ENCODE measurements around the gene SREBF1. TPM values are rescaled to one million over a fixed set of nuclear protein-coding genes. Genes with fewer than 3 reads are reported as not detected.

The SREBF1 gene
- total and polyA plus RNA-seq, 2 experiments from 2014 or later, result 39.6 to 85.3 TPM

GRCh38 chr17:17847118-17847689 lies 10.4 kb upstream of the SREBF1 start:
- no peak overlapping the region for H3K27ac Mint-ChIP-seq
- Histone ChIP-seq H3K79me2 (replicated peaks; ENCODE audit: insufficient read depth) (no peaks in the 10 kb centered on the region), H3K9me2 (ENCODE audit: insufficient read depth) (no peaks in the 10 kb centered on the region), H3K27ac (ENCODE audit: low read depth) (no peak overlapping the region), H3K4me1 (ENCODE audit: insufficient read depth) (peaks cover 19% of the 10 kb centered on the region), H3K27me3 (ENCODE audit: insufficient read depth) (no peaks in the 10 kb centered on the region), H2AFZ (no peak overlapping the region), H3F3A (replicated peaks; ENCODE audit: low read depth) (no peaks in the 10 kb centered on the region), H3K36me3 (ENCODE audit: insufficient read depth) (no peaks in the 10 kb centered on the region), H4K20me1 (replicated peaks; ENCODE audit: insufficient read depth) (no peaks in the 10 kb centered on the region), H3K4me2 (no peak overlapping the region), H3K4me3 (no peak overlapping the region)
- H3K9me3 Mint-ChIP-seq, result no peaks in the 10 kb centered on the region; the same call in 2 of the 3 replicates
- no peak overlapping the region; the same call in 2 of the 3 replicates for H3K4me3 Mint-ChIP-seq
- DNase-seq (ENCODE audit: low spot score), result no peak
- H3K4me1 Mint-ChIP-seq, result peaks cover 64% of the 10 kb centered on the region
- H3K27me3 Mint-ChIP-seq (ENCODE audit: insufficient read depth, low read depth, poor library complexity), result peaks cover 27% of the 10 kb centered on the region
- no peak for ATAC-seq
- TF ChIP-seq POLR2AphosphoS5 (IDR thresholded peaks at IDR 0.05; ENCODE audit: low read depth), result no peak
- TF ChIP-seq STAT1 (IDR thresholded peaks at IDR 0.05; ENCODE audit: unreplicated experiment), result no peak
- TF ChIP-seq EZH2phosphoT487 (IDR thresholded peaks at IDR 0.05; ENCODE audit: unreplicated experiment), result no peak
- TF ChIP-seq REST (IDR thresholded peaks at IDR 0.05; ENCODE audit: unreplicated experiment), result no peak
- TF ChIP-seq ETS1 (IDR thresholded peaks at IDR 0.05), result no peak
- H3K36me3 Mint-ChIP-seq (ENCODE audit: low read depth), result no peaks in the 10 kb centered on the region

DNA sequence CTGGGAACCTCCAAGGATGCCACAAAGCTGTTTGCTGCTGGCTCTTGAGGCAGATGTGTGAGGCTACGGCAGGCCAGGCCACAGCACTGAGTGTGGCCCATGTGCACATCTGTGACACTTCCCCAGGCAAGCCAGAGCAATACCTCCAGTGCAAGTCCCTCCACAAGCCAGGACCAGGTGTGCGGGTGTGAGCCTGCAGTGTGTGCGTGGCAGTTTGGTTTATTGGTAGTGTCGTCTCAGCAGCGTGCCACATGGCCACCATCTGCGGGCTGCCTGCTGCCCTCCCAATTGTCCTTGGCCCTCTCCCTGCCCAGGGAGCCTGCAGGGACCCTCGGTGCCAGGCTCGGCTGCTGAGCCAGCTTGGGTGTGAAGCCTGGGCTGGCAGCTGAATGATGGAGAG lies 9.9 kb upstream of the SREBF1 start:
- ATAC-seq, result no peak

More for the DNA sequence above, 9.9 kb upstream of the SREBF1 start:
- Histone ChIP-seq H3K4me1 (ENCODE audit: insufficient read depth) (peaks cover 21% of the 10 kb centered on the region), H3K9me2 (ENCODE audit: insufficient read depth) (no peaks in the 10 kb centered on the region), H4K20me1 (replicated peaks; ENCODE audit: insufficient read depth) (no peaks in the 10 kb centered on the region), H3K4me3 (no peak overlapping the region), H3K79me2 (replicated peaks; ENCODE audit: insufficient read depth) (no peaks in the 10 kb centered on the region), H3K36me3 (ENCODE audit: insufficient read depth) (no peaks in the 10 kb centered on the region), H3K27ac (ENCODE audit: low read depth) (no peak overlapping the region), H3K27me3 (ENCODE audit: insufficient read depth) (no peaks in the 10 kb centered on the region), H3K4me2 (no peak overlapping the region), H3F3A (replicated peaks; ENCODE audit: low read depth) (no peaks in the 10 kb centered on the region), H2AFZ (no peak overlapping the region)
- Mint-ChIP-seq H3K36me3 (ENCODE audit: low read depth) (no peaks in the 10 kb centered on the region), H3K4me3 (no peak overlapping the region; the same call in 2 of the 3 replicates), H3K27ac (no peak overlapping the region), H3K9me3 (no peaks in the 10 kb centered on the region; the same call in 2 of the 3 replicates), H3K27me3 (ENCODE audit: insufficient read depth, low read depth, poor library complexity) (peaks cover 25% of the 10 kb centered on the region), H3K4me1 (peaks cover 62% of the 10 kb centered on the region)
- TF ChIP-seq REST (IDR thresholded peaks at IDR 0.05; ENCODE audit: unreplicated experiment) (no peak), ZNF331 (CRISPR knock-in tag; IDR thresholded peaks at IDR 0.05; ENCODE audit: low read depth) (no peak), POLR2AphosphoS5 (IDR thresholded peaks at IDR 0.05; ENCODE audit: low read depth) (no peak), STAT1 (IDR thresholded peaks at IDR 0.05; ENCODE audit: unreplicated experiment) (no peak), NANOG (IDR thresholded peaks at IDR 0.05; ENCODE audit: borderline replicate concordance) (no peak)
- no peak for DNase-seq (ENCODE audit: low spot score)
